GM06990 (cell line): ENCODE data around the gene HMGB2.

Experiments used
- DNase-seq: peaks from one replicate; pipeline ENCODE4 v3.0.0-alpha.2; 2011; ENCODE audit not compliant: insufficient read length; ENCODE audit errors: extremely low read depth
- H3K27me3 ChIP-seq: replicated peaks from 2 replicates; pipeline ENCODE4 v1.6.0; 2011; ENCODE audit warnings: low read length; ENCODE audit not compliant: control insufficient read depth, insufficient read depth
- H3K36me3 ChIP-seq: 2 replicates; pipeline ENCODE4 v1.5.1; 2011; ENCODE audit warnings: low read length; ENCODE audit not compliant: control insufficient read depth, insufficient read depth
- H3K4me3 ChIP-seq: replicated peaks from 2 replicates; pipeline ENCODE4 v1.5.1; 2011; ENCODE audit warnings: low read depth, mild to moderate bottlenecking, control low read depth, low read length
- CTCF ChIP-seq: IDR thresholded peaks from 2 replicates; pipeline ENCODE4 v1.5.1; 2011; ENCODE audit warnings: low read length, control low read depth, mild to moderate bottlenecking, inconsistent platforms; ENCODE audit not compliant: insufficient read depth, poor library complexity, severe bottlenecking

The HMGB2 gene

GRCh38 chr4:173347467-173347866 is 13.3 kb upstream of the HMGB2 start:
- no peaks in the 10 kb centered on the region for H3K27me3 ChIP-seq
- no peaks in the 10 kb centered on the region for H3K36me3 ChIP-seq
- no peak for DNase-seq
- no peak overlapping the region for H3K4me3 ChIP-seq
- no peak for TF ChIP-seq CTCF

DNA sequence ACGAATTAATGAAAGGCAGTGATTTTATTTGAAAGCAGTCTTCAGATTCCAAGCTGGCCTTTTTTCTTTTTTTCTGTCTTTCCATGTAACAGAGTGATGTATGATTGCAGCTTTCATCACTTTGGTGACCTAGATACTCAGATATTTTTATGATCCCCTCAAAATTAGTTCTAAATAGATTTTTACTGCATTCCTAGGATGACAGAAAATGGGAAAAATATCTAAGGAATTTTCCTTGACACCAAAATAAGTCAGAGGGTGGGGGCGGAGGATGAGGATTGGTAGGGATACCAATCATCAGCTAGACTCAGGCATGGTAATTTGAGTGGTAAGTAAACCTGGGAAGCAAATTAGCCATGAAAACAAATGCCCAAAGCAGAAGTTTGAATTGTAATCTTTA is 11.9 kb upstream of the HMGB2 start:
- Histone ChIP-seq H3K36me3 (no peaks in the 10 kb centered on the region), H3K4me3 (no peak overlapping the region), H3K27me3 (no peaks in the 10 kb centered on the region)
- DNase-seq, result no peak
- no peak for TF ChIP-seq CTCF

- DNase-seq, result no peak
- TF ChIP-seq CTCF, result no peak
These were observed 11.5 kb upstream of the HMGB2 start for GRCh38 chr4:173345648-173346047.

GRCh38 chr4:173343832-173344397 is 9.8 kb upstream of the HMGB2 start:
- H3K4me3 ChIP-seq, result no peak overlapping the region
- no peak for TF ChIP-seq CTCF

More at GRCh38 chr4:173345648-173346047, 11.5 kb upstream of the HMGB2 start:
- Histone ChIP-seq H3K36me3 (no peaks in the 10 kb centered on the region), H3K4me3 (no peak overlapping the region), H3K27me3 (no peaks in the 10 kb centered on the region)

GRCh38 chr4:173337463-173337862 is 3.3 kb upstream of the HMGB2 start:
- Histone ChIP-seq H3K4me3 (no peak overlapping the region), H3K27me3 (no peaks in the 10 kb centered on the region), H3K36me3 (no peaks in the 10 kb centered on the region)
- TF ChIP-seq CTCF, result no peak
- no peak for DNase-seq

More at GRCh38 chr4:173343832-173344397, 9.8 kb upstream of the HMGB2 start:
- Histone ChIP-seq H3K36me3 (no peaks in the 10 kb centered on the region), H3K27me3 (no peaks in the 10 kb centered on the region)
- no peak for DNase-seq
